ENCODE measurements around the gene TTLL13. TPM values are rescaled to one million over a fixed set of nuclear protein-coding genes. Genes with fewer than 3 reads are reported as not detected.

Gene TTLL13
- polyA plus RNA-seq, 1 donor from 2014 or later: 0.33 TPM

- Histone ChIP-seq H3K9ac (ENCODE audit: low read length) (no peak overlapping the region), H3K79me2 (replicated peaks; ENCODE audit: insufficient read depth, low read length) (no peaks in the 10 kb centered on the region), H3K27me3 (ENCODE audit: insufficient read depth, low read depth, low read length) (no peaks in the 10 kb centered on the region), H3K9me3 (ENCODE audit: low read length) (no peaks in the 10 kb centered on the region), H4K20me1 (ENCODE audit: insufficient read depth) (no peaks in the 10 kb centered on the region), H3K9me2 (ENCODE audit: insufficient read depth, low read length) (no peaks in the 10 kb centered on the region), H3K36me3 (ENCODE audit: insufficient read depth, low read length) (no peaks in the 10 kb centered on the region), H3K4me3 (ENCODE audit: low read length) (no peak overlapping the region), H2AFZ (ENCODE audit: low read depth, low read length) (no peak overlapping the region), H3K4me2 (ENCODE audit: low read length) (no peak overlapping the region), H3F3A (ENCODE audit: insufficient read depth, low read length, poor library complexity, severe bottlenecking) (no peaks in the 10 kb centered on the region), H3K27ac (ENCODE audit: low read length) (no peak overlapping the region)
- TF ChIP-seq EP300 (conservative IDR thresholded peaks at IDR 0.05; ENCODE audit: poor library complexity, severe bottlenecking): no peak
- TF ChIP-seq POLR2AphosphoS5 (IDR thresholded peaks at IDR 0.05): no peak
- TF ChIP-seq RAD21 (conservative IDR thresholded peaks at IDR 0.05): no peak
- no peak for TF ChIP-seq SMC3 (conservative IDR thresholded peaks at IDR 0.05; ENCODE audit: poor library complexity)
- TF ChIP-seq EZH2 (IDR thresholded peaks at IDR 0.05; ENCODE audit: borderline replicate concordance, insufficient read depth, low read length, poor library complexity, severe bottlenecking): no peak
- no peak for TF ChIP-seq TAF1 (IDR thresholded peaks at IDR 0.05; ENCODE audit: low read depth)
Measured at GRCh38 chr15:90307661-90308060, 58.3 kb downstream of the TTLL13 start.

GRCh38 chr15:90309020-90309419 lies 59.7 kb downstream of the TTLL13 start:
- Histone ChIP-seq H3K9me2 (ENCODE audit: insufficient read depth, low read length) (no peaks in the 10 kb centered on the region), H3K4me2 (ENCODE audit: low read length) (no peak overlapping the region), H2AFZ (ENCODE audit: low read depth, low read length) (peak overlapping the region; percentile 12), H3K27me3 (ENCODE audit: insufficient read depth, low read depth, low read length) (no peaks in the 10 kb centered on the region), H3K27ac (ENCODE audit: low read length) (no peak overlapping the region), H3K79me2 (replicated peaks; ENCODE audit: insufficient read depth, low read length) (no peaks in the 10 kb centered on the region), H4K20me1 (ENCODE audit: insufficient read depth) (no peaks in the 10 kb centered on the region), H3F3A (ENCODE audit: insufficient read depth, low read length, poor library complexity, severe bottlenecking) (no peaks in the 10 kb centered on the region), H3K4me3 (ENCODE audit: low read length) (no peak overlapping the region), H3K9ac (ENCODE audit: low read length) (no peak overlapping the region), H3K9me3 (ENCODE audit: low read length) (no peaks in the 10 kb centered on the region), H3K36me3 (ENCODE audit: insufficient read depth, low read length) (no peaks in the 10 kb centered on the region)
- no peak for TF ChIP-seq EP300 (conservative IDR thresholded peaks at IDR 0.05; ENCODE audit: poor library complexity, severe bottlenecking)
- TF ChIP-seq POLR2AphosphoS5 (IDR thresholded peaks at IDR 0.05): no peak
- TF ChIP-seq TAF1 (IDR thresholded peaks at IDR 0.05; ENCODE audit: low read depth): no peak
- TF ChIP-seq REST (IDR thresholded peaks at IDR 0.05; ENCODE audit: borderline replicate concordance): no peak

Small RNAs within 50 kb of the gene (small RNA-seq; reads per million reads assigned to genes)
- 0 reads per million in 3 experiments for gene AC091167.3
- gene RN7SL736P: 0 reads per million in 3 experiments

Other genes starting within 250 kb of the TTLL13 start
- 10.2 and 14.0 TPM in 2 replicates for gene ZNF710, start 248.2 kb upstream of the TTLL13 start, polyA plus RNA-seq
- 84.7 and 102 TPM in 2 replicates for gene IDH2, start 147.1 kb upstream of the TTLL13 start, polyA plus RNA-seq
- gene SEMA4B, start 48.2 kb upstream of the TTLL13 start, polyA plus RNA-seq: 11.0 and 12.1 TPM in 2 replicates
- 9.4 and 10.2 TPM in 2 replicates for gene CIB1, start 15.6 kb upstream of the TTLL13 start, polyA plus RNA-seq
- gene GDPGP1, start 15.3 kb upstream of the TTLL13 start, polyA plus RNA-seq: 4.3 and 5.8 TPM in 2 replicates
- gene NGRN, start 16.1 kb downstream of the TTLL13 start, polyA plus RNA-seq: 466 and 494 TPM in 2 replicates
- 6.8 and 7.0 TPM in 2 replicates for gene ZNF774, start 102.7 kb downstream of the TTLL13 start, polyA plus RNA-seq
- 16.6 and 21.2 TPM in 2 replicates for gene IQGAP1, start 138.7 kb downstream of the TTLL13 start, polyA plus RNA-seq